Renal cortical epithelial cell (primary cell): Measurements from ENCODE around the gene TMEM139. TPM values are rescaled to one million over a fixed set of nuclear protein-coding genes. Genes with fewer than 3 reads are reported as not detected.

ENCODE experiments used
- DNase-seq: peaks from one replicate; pipeline ENCODE4 v3.0.0-alpha.2; 2011; ENCODE audit warnings: low read depth
- total RNA-seq: library from RNA; depleted of rRNA; stranded (reverse); fragments of >200 nt; gene quantifications from 2 replicates; pipeline ENCODE4 v1.2.3, GENCODE V29; 2014

The TMEM139 gene
- total RNA-seq, 1 donor from 2014 or later, result 48.2 TPM

DNA sequence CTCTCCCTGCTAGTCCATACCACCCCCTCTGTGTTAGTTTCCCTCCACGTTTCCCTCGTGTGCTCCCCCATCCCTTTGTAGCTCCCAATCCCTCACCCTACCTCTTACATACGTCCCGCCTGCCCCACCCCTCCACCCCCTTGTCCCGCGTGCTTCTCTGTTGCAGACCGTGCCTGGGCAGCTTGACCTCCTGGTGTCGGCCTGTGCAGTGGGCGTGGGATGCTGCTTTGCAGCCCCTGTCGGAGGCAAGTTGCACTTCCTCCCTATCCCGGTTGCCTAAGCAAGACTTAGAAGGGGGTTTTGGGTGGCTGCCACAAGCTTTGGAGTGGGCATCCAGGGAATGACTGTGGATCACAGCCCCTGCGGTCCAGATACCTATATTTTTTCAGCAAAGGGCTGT is 38.9 kb downstream of the TMEM139 start:
- DNase-seq, result no peak

DNA sequence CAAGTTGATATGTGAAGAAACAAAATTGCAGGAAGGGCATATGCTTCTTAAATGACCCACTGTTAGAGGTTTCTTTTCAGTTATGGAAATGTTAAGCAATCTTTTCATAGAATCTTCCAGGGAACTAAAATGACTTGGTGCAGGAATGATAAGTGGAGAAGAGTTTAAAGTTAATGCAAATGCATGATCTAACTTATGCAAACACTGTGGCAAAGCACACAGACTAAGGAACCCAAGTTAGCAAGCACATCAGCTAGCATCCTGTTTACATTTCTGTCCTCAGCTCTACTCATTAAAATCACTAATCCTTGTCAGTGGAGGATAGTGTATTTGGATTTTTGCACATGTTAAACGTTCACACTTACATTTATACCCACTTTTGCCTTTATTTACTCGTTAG is 40.5 kb downstream of the TMEM139 start:
- DNase-seq, result no peak

DNA sequence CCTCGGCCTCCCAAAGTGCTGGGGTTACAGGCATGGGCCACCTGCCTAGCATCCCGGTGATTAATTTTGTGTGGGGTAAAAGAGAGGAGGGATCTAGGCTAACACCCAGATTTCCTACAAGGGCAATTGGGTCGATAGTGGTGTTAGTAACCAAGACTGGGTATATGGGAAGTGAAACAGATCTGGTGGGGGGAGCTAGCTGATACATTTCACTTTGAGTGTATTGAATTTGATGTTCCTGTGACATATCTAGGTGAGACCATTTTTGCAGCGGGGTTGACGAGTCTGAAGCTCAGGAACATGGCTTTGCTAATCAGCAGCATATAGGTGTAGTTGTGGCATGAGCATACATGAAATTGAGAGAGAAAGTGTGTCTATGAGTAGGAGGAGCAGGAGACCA is 43.1 kb downstream of the TMEM139 start:
- no peak for DNase-seq

DNA sequence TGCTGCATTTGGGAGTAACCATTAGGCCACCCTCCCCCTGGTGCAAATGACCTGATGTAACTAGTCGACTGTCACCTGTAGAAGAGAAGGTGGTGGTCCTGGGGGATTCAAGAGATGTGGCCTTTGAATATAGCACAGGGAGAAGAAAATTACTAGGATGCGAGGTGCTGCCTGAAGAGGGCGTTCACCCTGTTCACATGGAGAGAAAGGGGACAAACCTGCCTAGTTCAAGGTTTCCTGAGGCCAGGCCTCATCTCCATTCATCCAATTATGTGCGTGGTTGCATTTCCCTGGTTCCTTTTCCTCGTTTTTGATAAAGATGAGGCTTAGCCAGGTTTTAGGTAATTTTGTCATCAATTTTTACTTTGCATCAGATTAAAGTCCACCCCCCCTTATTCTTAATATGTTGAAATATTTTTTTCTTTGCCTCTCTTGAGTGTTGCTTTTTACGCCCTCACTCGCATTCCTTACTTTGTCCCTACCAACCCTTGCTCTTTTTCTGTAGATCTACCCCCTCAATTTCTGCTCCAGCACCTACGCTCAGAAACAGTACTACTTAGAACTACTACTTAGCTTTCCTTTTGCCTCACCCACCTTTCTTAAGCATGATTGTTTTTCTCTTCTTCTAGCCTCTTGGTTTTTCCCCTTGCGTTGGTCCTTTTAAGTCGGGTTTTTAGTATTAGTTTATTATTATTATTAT is 44.9 kb downstream of the TMEM139 start:
- DNase-seq, result no peak

- peak; percentile 70 for DNase-seq
Measured at GRCh38 chr7:143331179-143331801, 46.5 kb downstream of the TMEM139 start.

GRCh38 chr7:143334244-143334643 is 49.5 kb downstream of the TMEM139 start:
- no peak for DNase-seq

DNA sequence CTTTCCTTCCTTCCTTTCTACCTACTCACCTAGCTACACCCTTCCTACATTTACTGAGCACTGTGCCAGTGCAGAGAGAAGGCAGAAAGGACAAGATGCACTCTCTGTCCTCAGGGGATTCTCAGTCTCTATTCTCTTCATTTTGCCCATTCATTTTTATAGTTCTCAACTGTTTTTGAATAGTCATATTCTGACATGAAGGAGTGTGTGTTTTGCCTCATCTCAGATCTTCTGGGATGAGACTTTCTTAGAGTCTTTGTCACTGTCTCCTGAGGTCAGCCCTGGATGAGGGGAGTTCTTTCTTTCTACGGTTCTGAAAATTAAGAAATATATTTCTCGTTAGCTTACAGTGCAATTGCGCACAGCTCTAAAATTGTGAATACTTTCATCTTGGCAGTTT is 52.5 kb downstream of the TMEM139 start:
- DNase-seq, result no peak

Other genes with a start within 250 kb of the TMEM139 start
- not detected in 2 replicates for gene OR6V1, start 232.6 kb upstream of the TMEM139 start, total RNA-seq
- not detected in 2 replicates for gene PIP, start 152.9 kb upstream of the TMEM139 start, total RNA-seq
- not detected in 2 replicates for gene TAS2R39, start 101.5 kb upstream of the TMEM139 start, total RNA-seq
- not detected in 2 replicates for gene TAS2R40, start 62.9 kb upstream of the TMEM139 start, total RNA-seq
- 123 and 150 TPM in 2 replicates for gene GSTK1, start 21.5 kb upstream of the TMEM139 start, total RNA-seq
- gene CASP2, start 3.4 kb downstream of the TMEM139 start, total RNA-seq, result 8.7 and 19.0 TPM in 2 replicates
- gene CLCN1, start 31.2 kb downstream of the TMEM139 start, total RNA-seq, result not detected in 2 replicates
- 1.0 and 4.2 TPM in 2 replicates for gene FAM131B, start 77.8 kb downstream of the TMEM139 start, total RNA-seq
- 14.4 and 92.3 TPM in 2 replicates for gene ZYX, start 96.4 kb downstream of the TMEM139 start, total RNA-seq
- 4.8 and 13.7 TPM in 2 replicates for gene EPHA1, start 123.9 kb downstream of the TMEM139 start, total RNA-seq
- not detected in 2 replicates for gene TAS2R60, start 158.5 kb downstream of the TMEM139 start, total RNA-seq
- gene TAS2R41, start 192.9 kb downstream of the TMEM139 start, total RNA-seq, result not detected in 2 replicates